Measurements from ENCODE around the gene DGKK. TPM values are rescaled to one million over a fixed set of nuclear protein-coding genes. Genes with fewer than 3 reads are reported as not detected.

Gene DGKK
- total and polyA plus RNA-seq, 2 donors (not counting 1 experiment from before 2014, with no cell fraction given) = 0.01 TPM; not detected in 1

GRCh38 chrX:50442426-50443116 lies 28.1 kb downstream of the DGKK start:
- Histone ChIP-seq H3K9me3 (ENCODE audit: control extremely low read depth in 1 of 3, control insufficient read depth in 2 of 3, insufficient read depth in 1 of 3, low read length in 2 of 3) (no peaks in the 10 kb centered on the region), H3K79me2 (ENCODE audit: control insufficient read depth, insufficient read depth, low read length) (no peaks in the 10 kb centered on the region), H3K36me3 (replicated peaks in 1 of 2; ENCODE audit: control extremely low read depth in 1 of 2, control insufficient read depth in 1 of 2, extremely low read depth in 1 of 2, insufficient read depth in 2 of 2, low read length in 1 of 2) (no peaks in the 10 kb centered on the region), H3K4me2 (replicated peaks; ENCODE audit: low read depth, low read length, poor library complexity, severe bottlenecking) (no peak overlapping the region), H4K20me1 (ENCODE audit: control insufficient read depth, insufficient read depth, low read length, poor library complexity, severe bottlenecking) (no peaks in the 10 kb centered on the region), H3K4me3 (ENCODE audit: control extremely low read depth in 1 of 5, extremely low read depth in 1 of 5, insufficient read depth in 1 of 5, low read depth in 2 of 5, low read length in 4 of 5) (no peak overlapping the region), H3K27me3 (replicated peaks in 1 of 4; ENCODE audit: control extremely low read depth in 1 of 4, control insufficient read depth in 3 of 4, insufficient read depth in 4 of 4, low read length in 3 of 4) (no peaks in the 10 kb centered on the region), H2AFZ (ENCODE audit: insufficient read depth, low read depth, low read length, poor library complexity, severe bottlenecking) (no peak overlapping the region), H3K4me1 (ENCODE audit: control insufficient read depth in 2 of 2, insufficient read depth in 2 of 2, low read length in 2 of 2) (no peaks in the 10 kb centered on the region), H3K27ac (ENCODE audit: low read length in 2 of 2) (no peak overlapping the region), H3K9ac (ENCODE audit: low read length) (no peak overlapping the region)
- H3K4me3 Mint-ChIP-seq = no peak overlapping the region
- H3K9me3 Mint-ChIP-seq (ENCODE audit: insufficient read depth) = no peaks in the 10 kb centered on the region
- POLR2A ChIA-PET = no interaction called here
- peaks cover 2% of the 10 kb centered on the region for H3K27me3 Mint-ChIP-seq
- ATAC-seq (ENCODE audit: low read depth) (no peak), DNase-seq (no peak)
- H3K4me1 Mint-ChIP-seq = no peaks in the 10 kb centered on the region
- CTCF ChIA-PET = no interaction called here
- no peak overlapping the region for H3K27ac Mint-ChIP-seq
- intact Hi-C loops (cut with micrococcal nuclease) = no loop called here
- no CpG with 5 or more reads among the region's 3 CpGs for WGBS (ENCODE audit: insufficient coverage)
- TF ChIP-seq EZH2 (IDR thresholded peaks at IDR 0.05; ENCODE audit: borderline replicate concordance, insufficient read depth, low read depth, low read length, poor library complexity, severe bottlenecking) = no peak
- TF ChIP-seq CTCF (IDR thresholded peaks at IDR 0.05) = no peak

- Histone ChIP-seq H3K9ac (ENCODE audit: low read length) (no peak overlapping the region), H3K4me3 (ENCODE audit: control extremely low read depth in 1 of 5, extremely low read depth in 1 of 5, insufficient read depth in 1 of 5, low read depth in 2 of 5, low read length in 4 of 5) (no peak overlapping the region), H3K79me2 (ENCODE audit: control insufficient read depth, insufficient read depth, low read length) (no peaks in the 10 kb centered on the region), H3K36me3 (replicated peaks in 1 of 2; ENCODE audit: control extremely low read depth in 1 of 2, control insufficient read depth in 1 of 2, extremely low read depth in 1 of 2, insufficient read depth in 2 of 2, low read length in 1 of 2) (no peaks in the 10 kb centered on the region), H3K27ac (ENCODE audit: low read length in 2 of 2) (no peak overlapping the region), H3K4me2 (replicated peaks; ENCODE audit: low read depth, low read length, poor library complexity, severe bottlenecking) (no peak overlapping the region), H4K20me1 (ENCODE audit: control insufficient read depth, insufficient read depth, low read length, poor library complexity, severe bottlenecking) (no peaks in the 10 kb centered on the region), H3K9me3 (ENCODE audit: control extremely low read depth in 1 of 3, control insufficient read depth in 2 of 3, insufficient read depth in 1 of 3, low read length in 2 of 3) (no peaks in the 10 kb centered on the region), H3K4me1 (ENCODE audit: control insufficient read depth in 2 of 2, insufficient read depth in 2 of 2, low read length in 2 of 2) (no peaks in the 10 kb centered on the region), H2AFZ (ENCODE audit: insufficient read depth, low read depth, low read length, poor library complexity, severe bottlenecking) (no peak overlapping the region), H3K27me3 (replicated peaks in 1 of 4; ENCODE audit: control extremely low read depth in 1 of 4, control insufficient read depth in 3 of 4, insufficient read depth in 4 of 4, low read length in 3 of 4) (no peaks in the 10 kb centered on the region)
- H3K9me3 Mint-ChIP-seq (ENCODE audit: insufficient read depth) = no peaks in the 10 kb centered on the region
- intact Hi-C loops (cut with micrococcal nuclease) = no loop called here
- no peaks in the 10 kb centered on the region for H3K4me1 Mint-ChIP-seq
- POLR2A ChIA-PET = no interaction called here
- TF ChIP-seq CTCF (IDR thresholded peaks at IDR 0.05) (no peak), EZH2 (IDR thresholded peaks at IDR 0.05; ENCODE audit: borderline replicate concordance, insufficient read depth, low read depth, low read length, poor library complexity, severe bottlenecking) (no peak)
- 100% methylated on average over 1 of the region's 6 CpGs for WGBS (ENCODE audit: insufficient coverage)
- H3K27ac Mint-ChIP-seq = no peak overlapping the region
- no peak for ATAC-seq (ENCODE audit: low read depth)
- DNase-seq = no peak
- peaks cover 7% of the 10 kb centered on the region for H3K27me3 Mint-ChIP-seq
- CTCF ChIA-PET = no interaction called here
- H3K4me3 Mint-ChIP-seq = no peak overlapping the region
Measured at GRCh38 chrX:50436797-50437196, 33.8 kb downstream of the DGKK start.
